UCSD-AML1 (cell line): ENCODE measurements around the gene C12orf60.

ENCODE experiments used
- DNase-seq: peaks from one replicate; lab custom pipeline; 2025; ENCODE audit not compliant: unreplicated experiment; lab: John Stamatoyannopoulos, UW

C12orf60 gene

DNA sequence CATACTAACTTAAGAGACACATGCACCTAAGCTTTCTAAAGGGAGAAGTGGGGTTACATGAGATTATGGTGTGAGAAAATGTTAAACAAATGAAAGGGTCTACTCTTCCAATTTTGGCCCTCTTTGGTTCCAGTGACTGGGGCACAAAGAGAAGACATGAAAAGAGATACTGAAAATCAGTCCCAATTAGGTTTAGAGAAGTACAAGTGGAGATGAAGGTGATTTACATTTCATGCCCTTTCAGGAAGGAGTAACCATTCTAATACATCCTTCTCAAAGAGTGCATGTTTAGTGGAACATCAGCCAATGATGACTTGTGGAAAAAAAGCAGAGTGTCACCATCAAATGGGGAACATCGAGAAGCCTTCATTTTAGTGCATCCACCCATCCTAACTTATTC, 67.8 kb downstream of the C12orf60 start:
- DNase-seq = no peak

DNA sequence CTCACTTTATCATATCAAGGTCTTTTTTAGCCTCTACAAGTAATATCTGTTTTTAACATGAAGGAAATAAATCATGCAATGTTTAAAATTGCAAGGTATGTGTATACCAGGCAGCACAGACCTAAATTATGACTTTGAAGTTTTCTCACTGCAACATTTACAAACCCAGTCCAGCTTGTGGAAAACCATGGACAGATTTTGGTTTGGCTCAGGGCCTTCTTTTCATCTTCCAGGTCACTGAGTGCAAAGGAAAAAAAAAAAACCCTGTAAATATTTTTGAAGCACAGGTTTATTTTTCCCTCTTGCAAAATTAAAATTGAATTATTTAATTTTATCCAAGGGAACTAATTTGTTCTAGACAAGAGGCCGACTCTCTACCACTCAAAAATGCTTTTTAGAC, 68.4 kb downstream of the C12orf60 start:
- DNase-seq = no peak

DNA sequence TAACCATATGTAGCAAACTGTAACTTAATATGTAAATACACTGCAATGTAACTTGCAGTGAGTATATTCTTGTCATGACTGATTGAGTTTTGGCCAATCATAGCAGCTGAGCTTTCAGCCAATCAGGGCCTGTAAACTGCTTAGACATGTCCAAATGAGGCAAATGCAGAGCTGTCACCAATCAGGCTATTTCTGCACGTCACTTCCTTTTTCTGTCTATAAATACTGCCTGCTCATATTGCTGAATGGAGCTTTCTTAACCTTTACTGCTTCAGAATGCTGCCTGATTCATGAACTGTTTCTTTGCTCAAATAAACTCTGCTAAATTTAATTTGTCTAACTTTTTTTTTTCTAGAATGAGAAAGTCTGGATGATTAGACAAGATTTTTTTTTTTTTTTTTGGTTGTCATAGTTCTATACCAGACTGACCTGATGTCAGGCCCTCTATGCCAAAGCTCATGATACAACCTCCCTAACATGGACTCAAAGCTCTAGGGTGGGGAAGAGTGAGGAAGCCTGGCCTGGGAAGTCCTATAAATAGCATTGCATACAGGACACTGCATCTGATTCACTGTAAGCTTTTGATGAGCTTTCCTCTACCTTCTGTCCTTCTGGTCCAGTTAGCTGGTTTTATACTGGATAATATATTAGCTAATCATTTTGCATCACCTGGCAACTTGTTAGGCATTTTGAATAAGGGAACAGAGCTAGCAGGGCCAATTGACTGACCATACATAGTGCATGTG, 70.1 kb downstream of the C12orf60 start:
- no peak for DNase-seq
